Loucy (cell line): Measurements from ENCODE around the gene PUM1.

ENCODE experiments used
- H2AFZ ChIP-seq: fragments of 200-600 bp; sonication (generic); 2 replicates; pipeline ENCODE4 v1.6.0; 2016; ENCODE audit warnings: antibody characterized with exemption, mild to moderate bottlenecking, low read length, moderate library complexity
- H3F3A ChIP-seq: fragments of 200-600 bp; 2 replicates; pipeline ENCODE4 v1.6.0; 2016; ENCODE audit warnings: antibody characterized with exemption, low read depth, mild to moderate bottlenecking
- H3K27me3 ChIP-seq: fragments of 200-600 bp; sonication (generic); 2 replicates; pipeline ENCODE4 v1.6.1; 2014; ENCODE audit warnings: low read length, mild to moderate bottlenecking; ENCODE audit not compliant: insufficient read depth, poor library complexity, severe bottlenecking
- H3K36me3 ChIP-seq: fragments of 200-600 bp; sonication (generic); 2 replicates; pipeline ENCODE4 v1.6.1; 2016; ENCODE audit warnings: low read length; ENCODE audit not compliant: insufficient read depth
- H3K4me1 ChIP-seq: fragments of 200-600 bp; sonication (generic); 2 replicates; pipeline ENCODE4 v1.5.1; 2014; ENCODE audit warnings: low read length, mild to moderate bottlenecking; ENCODE audit not compliant: insufficient read depth, poor library complexity, severe bottlenecking
- H3K4me2 ChIP-seq: fragments of 200-600 bp; sonication (generic); 2 replicates; pipeline ENCODE4 v1.6.0; 2014; ENCODE audit warnings: antibody characterized with exemption, low read length, low read depth, mild to moderate bottlenecking; ENCODE audit not compliant: poor library complexity, severe bottlenecking
- H3K4me3 ChIP-seq: fragments of 200-600 bp; sonication (generic); 2 replicates; pipeline ENCODE4 v1.5.1; 2014; ENCODE audit warnings: low read length, mild to moderate bottlenecking, mixed read lengths; ENCODE audit not compliant: poor library complexity, severe bottlenecking
- H3K79me2 ChIP-seq: fragments of 200-600 bp; sonication (generic); 2 replicates; pipeline ENCODE4 v1.6.1; 2014; ENCODE audit warnings: low read length; ENCODE audit not compliant: insufficient read depth
- H3K9ac ChIP-seq: fragments of 200-600 bp; sonication (generic); 2 replicates; pipeline ENCODE4 v1.6.0; 2014; ENCODE audit warnings: mild to moderate bottlenecking, low read depth, low read length, moderate library complexity; ENCODE audit not compliant: poor library complexity, severe bottlenecking
- H3K9me2 ChIP-seq: fragments of 200-600 bp; sonication (generic); replicated peaks from 2 replicates; pipeline ENCODE4 v1.6.1; 2016; ENCODE audit warnings: low read depth, low read length, mixed read lengths
- H3K9me3 ChIP-seq: fragments of 200-600 bp; sonication (generic); 2 replicates; pipeline ENCODE4 v1.6.1; 2014; ENCODE audit warnings: mild to moderate bottlenecking, antibody characterized with exemption, low read length, low read depth; ENCODE audit not compliant: insufficient read depth
- H4K20me1 ChIP-seq: fragments of 200-600 bp; sonication (generic); 2 replicates; pipeline ENCODE4 v1.6.0; 2014; ENCODE audit warnings: antibody characterized with exemption, low read length, mild to moderate bottlenecking; ENCODE audit not compliant: insufficient read depth, poor library complexity, severe bottlenecking
- EZH2phosphoT487 ChIP-seq: fragments of 200-600 bp; IDR thresholded peaks from 2 replicates; pipeline ENCODE4 v1.6.1; 2018; ENCODE audit warnings: antibody characterized with exemption, mild to moderate bottlenecking, moderate library complexity, borderline replicate concordance
- TF ChIP-seq, protein P1 (sequence below): fragments of 200-600 bp; sonication (generic); conservative IDR thresholded peaks from 2 replicates; pipeline ENCODE4 v1.5.1; 2014; ENCODE audit warnings: mild to moderate bottlenecking, antibody characterized with exemption, low read length

The PUM1 gene

DNA sequence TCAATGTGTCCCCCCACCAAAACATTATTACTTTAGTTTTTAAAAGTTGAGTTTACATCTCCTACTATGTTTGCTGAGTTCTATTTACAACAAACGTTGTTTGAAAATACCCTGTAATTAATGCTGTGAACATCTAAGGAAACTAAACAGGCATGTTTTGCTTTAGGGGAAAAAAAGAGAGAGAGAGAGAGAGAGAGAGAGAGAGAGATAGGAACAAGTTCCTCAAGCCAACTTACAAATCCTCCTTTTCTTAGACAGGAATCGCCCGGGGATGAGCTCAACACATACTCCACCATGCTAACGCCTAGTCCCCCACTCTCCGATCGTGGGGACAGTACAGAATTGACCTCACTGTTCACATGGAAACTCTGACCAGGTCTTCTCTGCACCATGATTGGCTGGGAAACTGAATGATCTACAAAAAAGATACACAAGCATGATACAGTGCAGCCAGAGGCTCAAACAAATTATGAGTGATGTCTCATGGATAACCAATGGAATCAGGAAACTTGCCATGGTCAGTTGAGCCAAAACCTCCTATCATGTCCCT, 59.8 kb downstream of the PUM1 start:
- peaks cover 92% of the 10 kb centered on the region for H4K20me1 ChIP-seq

DNA sequence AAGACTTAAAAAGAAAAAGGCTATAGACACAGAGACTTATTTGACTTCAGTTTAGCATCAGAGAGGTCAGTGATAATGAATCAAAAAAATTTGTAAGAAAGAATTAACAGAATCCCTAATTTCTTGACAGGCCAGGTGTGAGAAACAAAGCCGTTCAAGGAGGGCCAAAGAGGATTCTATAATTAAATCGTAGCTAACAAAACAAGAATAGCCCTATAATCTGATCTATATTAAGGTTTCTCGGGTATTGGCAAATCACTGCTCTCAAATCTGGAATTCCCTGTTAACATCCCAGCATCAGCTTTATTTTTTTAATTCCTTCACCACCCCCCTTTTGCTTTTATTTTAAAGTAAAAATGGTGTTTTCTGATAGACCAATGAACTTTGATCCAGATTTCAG, 60.3 kb downstream of the PUM1 start:
- H3K9me2 ChIP-seq: no peaks in the 10 kb centered on the region
- no peak for TF ChIP-seq EZH2phosphoT487
- TF ChIP-seq, protein P1, sequence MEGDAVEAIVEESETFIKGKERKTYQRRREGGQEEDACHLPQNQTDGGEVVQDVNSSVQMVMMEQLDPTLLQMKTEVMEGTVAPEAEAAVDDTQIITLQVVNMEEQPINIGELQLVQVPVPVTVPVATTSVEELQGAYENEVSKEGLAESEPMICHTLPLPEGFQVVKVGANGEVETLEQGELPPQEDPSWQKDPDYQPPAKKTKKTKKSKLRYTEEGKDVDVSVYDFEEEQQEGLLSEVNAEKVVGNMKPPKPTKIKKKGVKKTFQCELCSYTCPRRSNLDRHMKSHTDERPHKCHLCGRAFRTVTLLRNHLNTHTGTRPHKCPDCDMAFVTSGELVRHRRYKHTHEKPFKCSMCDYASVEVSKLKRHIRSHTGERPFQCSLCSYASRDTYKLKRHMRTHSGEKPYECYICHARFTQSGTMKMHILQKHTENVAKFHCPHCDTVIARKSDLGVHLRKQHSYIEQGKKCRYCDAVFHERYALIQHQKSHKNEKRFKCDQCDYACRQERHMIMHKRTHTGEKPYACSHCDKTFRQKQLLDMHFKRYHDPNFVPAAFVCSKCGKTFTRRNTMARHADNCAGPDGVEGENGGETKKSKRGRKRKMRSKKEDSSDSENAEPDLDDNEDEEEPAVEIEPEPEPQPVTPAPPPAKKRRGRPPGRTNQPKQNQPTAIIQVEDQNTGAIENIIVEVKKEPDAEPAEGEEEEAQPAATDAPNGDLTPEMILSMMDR: no peak
- H3K4me3 ChIP-seq: no peak overlapping the region
- no peak overlapping the region for H3K9ac ChIP-seq
- H4K20me1 ChIP-seq: peaks cover 92% of the 10 kb centered on the region
- H3K4me1 ChIP-seq: no peaks in the 10 kb centered on the region
- no peak overlapping the region for H3K4me2 ChIP-seq
- no peaks in the 10 kb centered on the region for H3K27me3 ChIP-seq
- peaks cover 85% of the 10 kb centered on the region for H3K36me3 ChIP-seq
- no peak overlapping the region for H2AFZ ChIP-seq
- H3K9me3 ChIP-seq: no peaks in the 10 kb centered on the region
- H3F3A ChIP-seq: no peaks in the 10 kb centered on the region
- peaks cover 93% of the 10 kb centered on the region for H3K79me2 ChIP-seq

More for the DNA sequence above, 59.8 kb downstream of the PUM1 start:
- TF ChIP-seq EZH2phosphoT487: no peak
- TF ChIP-seq, protein P1: no peak
- Histone ChIP-seq H3K4me1 (no peaks in the 10 kb centered on the region), H3K9me2 (no peaks in the 10 kb centered on the region), H3K36me3 (peaks cover 84% of the 10 kb centered on the region), H2AFZ (no peak overlapping the region), H3F3A (no peaks in the 10 kb centered on the region), H3K4me3 (no peak overlapping the region), H3K79me2 (peaks cover 93% of the 10 kb centered on the region), H3K4me2 (no peak overlapping the region), H3K9ac (no peak overlapping the region), H3K9me3 (no peaks in the 10 kb centered on the region), H3K27me3 (no peaks in the 10 kb centered on the region)

DNA sequence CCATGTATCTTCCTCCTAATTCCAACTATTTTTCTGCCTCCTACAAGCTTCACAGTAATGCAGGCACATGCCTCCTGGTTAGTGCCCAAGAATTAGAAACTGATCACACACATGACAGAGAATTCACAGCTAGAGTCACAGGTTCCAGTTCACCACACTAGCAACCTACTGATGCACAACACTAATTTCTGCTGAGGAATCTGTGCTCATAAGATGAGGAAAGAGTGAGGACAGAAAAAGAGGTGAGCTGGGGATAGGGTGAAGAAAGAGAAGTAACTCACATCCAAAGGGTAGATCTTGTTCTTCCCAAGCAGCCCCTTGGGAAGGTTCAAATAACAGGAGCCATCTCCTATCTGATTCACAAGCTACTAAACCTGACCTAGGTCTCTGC, 61.3 kb downstream of the PUM1 start:
- Histone ChIP-seq H3K9me2 (no peaks in the 10 kb centered on the region), H3K27me3 (no peaks in the 10 kb centered on the region), H3K36me3 (peaks cover 88% of the 10 kb centered on the region), H3K4me2 (no peak overlapping the region), H4K20me1 (peaks cover 90% of the 10 kb centered on the region), H3K4me1 (no peaks in the 10 kb centered on the region), H3K79me2 (peaks cover 93% of the 10 kb centered on the region), H3F3A (no peaks in the 10 kb centered on the region), H2AFZ (no peak overlapping the region), H3K9ac (no peak overlapping the region), H3K4me3 (no peak overlapping the region), H3K9me3 (no peaks in the 10 kb centered on the region)
- no peak for TF ChIP-seq EZH2phosphoT487
- TF ChIP-seq, protein P1: no peak
